ENCODE measurements around the gene OBP2A.

DNA sequence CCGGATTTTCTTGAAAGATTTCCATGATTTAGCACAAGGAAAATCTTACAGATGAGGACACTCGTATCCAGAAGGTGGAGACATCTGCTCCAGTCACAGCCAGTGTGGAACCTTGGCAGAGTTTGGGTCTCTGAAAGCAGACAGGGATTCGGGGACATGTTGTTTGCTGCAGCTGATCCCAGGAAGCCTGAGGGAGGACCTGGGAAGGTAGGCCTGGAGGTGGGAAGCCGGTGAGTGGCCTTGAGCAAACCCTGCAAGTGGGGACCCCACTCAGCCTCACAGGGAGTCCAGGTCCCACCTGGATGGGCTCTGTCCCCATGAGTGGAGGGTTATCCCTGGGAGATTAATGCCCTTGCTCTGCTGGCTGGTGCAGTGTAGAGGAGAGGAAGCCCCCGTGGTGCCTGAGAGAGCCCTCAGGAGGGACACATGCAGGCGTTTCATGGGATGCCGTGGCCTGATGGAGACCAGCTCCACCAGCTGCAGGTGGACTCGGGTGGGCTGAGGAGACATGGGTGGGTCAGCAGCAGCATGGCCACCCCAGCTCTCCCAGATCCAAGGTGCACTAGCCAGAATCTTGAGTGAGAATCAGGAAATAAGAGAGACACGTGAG, 37.6 kb upstream of the OBP2A start:
- TF ChIP-seq, protein P1, sequence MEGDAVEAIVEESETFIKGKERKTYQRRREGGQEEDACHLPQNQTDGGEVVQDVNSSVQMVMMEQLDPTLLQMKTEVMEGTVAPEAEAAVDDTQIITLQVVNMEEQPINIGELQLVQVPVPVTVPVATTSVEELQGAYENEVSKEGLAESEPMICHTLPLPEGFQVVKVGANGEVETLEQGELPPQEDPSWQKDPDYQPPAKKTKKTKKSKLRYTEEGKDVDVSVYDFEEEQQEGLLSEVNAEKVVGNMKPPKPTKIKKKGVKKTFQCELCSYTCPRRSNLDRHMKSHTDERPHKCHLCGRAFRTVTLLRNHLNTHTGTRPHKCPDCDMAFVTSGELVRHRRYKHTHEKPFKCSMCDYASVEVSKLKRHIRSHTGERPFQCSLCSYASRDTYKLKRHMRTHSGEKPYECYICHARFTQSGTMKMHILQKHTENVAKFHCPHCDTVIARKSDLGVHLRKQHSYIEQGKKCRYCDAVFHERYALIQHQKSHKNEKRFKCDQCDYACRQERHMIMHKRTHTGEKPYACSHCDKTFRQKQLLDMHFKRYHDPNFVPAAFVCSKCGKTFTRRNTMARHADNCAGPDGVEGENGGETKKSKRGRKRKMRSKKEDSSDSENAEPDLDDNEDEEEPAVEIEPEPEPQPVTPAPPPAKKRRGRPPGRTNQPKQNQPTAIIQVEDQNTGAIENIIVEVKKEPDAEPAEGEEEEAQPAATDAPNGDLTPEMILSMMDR (IDR thresholded peaks at IDR 0.05; ENCODE audit: low read depth, low read length): no peak
- no peak for TF ChIP-seq EZH2phosphoT487 (IDR thresholded peaks at IDR 0.05; ENCODE audit: low read depth)

Data from OCI-LY3 (cell line).